SKM-1 (cell line): ENCODE measurements around the gene C22orf15.
"Not testable (repeated sequence)": the region's sequence is repeated elsewhere in the genome, so short reads cannot be mapped to it uniquely, and the experiment has no call there.

Source experiments
- DNase-seq: peaks from one replicate; lab custom pipeline; 2025; ENCODE audit not compliant: unreplicated experiment; lab: John Stamatoyannopoulos, UW

The C22orf15 gene

GRCh38 chr22:23762842-23763578 lies at the start of gene C22orf15:
C22orf15 (plus strand) TSS chr22:23762990; CDS start chr22:23763307, 317 bp downstream.
- no peak for DNase-seq

DNA sequence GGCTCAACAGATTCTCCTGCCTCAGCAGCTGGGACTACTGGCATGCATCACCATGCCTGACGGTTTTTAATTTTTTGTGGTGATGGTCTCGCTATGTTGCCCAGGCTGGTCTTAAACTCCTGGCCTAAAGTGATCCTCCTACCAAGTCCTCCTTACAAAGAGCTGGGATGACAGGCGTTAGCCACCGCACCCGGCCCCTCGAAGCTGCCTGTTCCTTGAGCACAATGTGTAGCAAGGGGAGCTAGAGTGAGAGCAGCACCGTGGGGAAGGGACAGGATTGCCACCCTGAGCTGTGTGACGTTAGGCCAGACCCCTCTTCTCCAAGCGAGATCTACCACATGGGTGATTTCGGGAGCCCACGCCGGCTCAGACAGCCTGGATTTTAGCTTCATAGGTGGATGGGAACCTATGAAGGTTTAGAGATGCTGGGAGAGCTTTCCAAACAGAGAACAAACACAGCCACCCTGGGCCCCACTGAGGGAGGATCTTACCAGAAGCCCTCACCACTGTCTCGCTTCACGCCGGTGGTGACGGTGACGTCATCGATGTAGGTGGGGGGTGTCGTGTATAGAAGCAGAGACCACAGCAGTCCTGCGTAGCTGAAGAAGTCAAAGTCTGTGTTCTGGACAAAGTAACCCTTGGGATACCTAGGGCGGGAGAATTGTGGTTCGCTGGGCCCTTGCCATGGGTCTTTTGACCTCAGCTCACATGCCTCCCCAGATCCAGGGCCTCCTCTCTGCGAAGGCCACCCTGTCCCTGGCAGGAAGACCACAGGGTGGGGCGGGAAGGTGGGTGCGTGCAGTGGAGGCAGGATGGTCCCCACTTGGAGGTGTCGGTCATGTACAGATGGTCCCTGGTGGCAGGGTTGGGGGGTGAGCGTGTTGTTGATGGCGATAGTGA lies 48.8 kb upstream of the C22orf15 start:
- DNase-seq: no peak

DNA sequence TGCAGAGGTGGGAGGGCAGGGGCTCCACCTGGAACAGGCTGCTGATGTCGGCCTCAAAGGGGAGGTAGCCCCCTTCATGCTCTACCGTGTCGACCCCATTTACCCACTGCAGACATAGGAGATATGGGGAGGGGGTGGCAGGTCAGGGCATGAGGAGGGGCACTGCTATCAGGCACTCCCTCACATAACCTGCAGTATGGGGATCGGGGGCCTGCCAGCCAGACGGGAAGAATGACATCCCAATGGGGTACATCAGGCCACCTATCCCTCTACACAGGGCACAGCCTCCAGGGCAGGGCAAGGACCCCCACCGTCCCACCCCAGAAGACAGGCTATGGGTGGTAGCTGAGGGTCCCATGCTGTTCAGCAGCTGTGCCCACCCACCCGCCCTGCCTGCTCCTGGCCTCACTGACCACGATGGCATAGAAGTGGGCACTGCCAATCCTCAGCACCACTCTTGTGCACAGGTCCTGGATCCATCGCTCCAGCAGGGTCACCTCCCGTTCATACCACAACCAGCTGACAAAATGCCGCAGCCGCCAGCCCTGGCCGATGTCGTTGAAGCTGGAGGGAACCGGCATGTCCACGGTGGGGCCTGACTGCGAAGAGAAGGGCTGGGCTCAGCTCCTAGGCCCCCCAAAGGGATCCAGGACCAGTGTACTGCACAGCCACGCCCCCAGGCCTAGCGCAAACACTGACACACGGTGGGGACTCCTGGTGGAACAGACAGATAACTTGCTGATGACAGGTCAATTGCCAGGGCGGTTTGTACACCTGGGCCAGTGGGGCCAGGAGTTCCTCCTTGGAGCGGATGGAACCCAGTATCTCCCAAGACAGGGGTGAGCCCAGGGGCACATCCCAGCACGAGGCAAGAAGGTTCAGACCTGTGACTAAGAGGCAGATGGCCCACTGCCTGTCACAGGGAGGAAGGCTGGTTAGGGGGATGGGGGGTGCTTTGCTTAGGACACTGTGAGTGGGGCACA lies 47.9 kb upstream of the C22orf15 start:
- DNase-seq: no peak

DNA sequence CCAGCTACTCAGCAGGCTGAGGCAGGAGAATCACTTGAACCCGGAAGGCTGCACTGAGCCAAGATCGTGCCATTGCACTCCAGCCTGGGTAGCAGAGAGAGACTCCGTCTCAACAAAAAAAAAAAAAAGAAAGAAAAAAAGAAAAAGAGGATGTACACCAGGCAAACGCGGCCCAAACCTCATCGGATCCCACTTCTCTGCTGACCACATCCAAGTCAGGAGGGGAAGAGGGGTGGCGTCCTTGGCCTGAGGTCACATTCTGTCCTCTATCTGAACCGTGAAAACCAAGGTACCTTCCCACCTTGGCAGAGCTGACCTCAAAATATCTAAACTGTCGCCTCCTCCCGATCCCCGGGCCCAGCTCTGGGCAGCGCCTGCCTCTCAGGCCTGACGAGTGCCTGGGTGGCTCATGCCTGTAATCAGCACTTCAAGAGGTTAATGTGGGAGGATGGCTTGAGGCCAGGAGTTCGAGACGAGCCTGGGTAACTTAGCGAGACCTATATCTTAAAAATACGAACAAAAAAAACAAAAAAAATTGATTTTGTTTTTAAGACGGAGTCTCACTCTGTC lies 46.9 kb upstream of the C22orf15 start:
- DNase-seq: peak; percentile 26

GRCh38 chr22:23716811-23717801 lies 45.7 kb upstream of the C22orf15 start:
- peak; percentile 79 for DNase-seq

GRCh38 chr22:23718371-23719165 lies 44.2 kb upstream of the C22orf15 start:
- DNase-seq: no peak

GRCh38 chr22:23720855-23721254 lies 41.9 kb upstream of the C22orf15 start:
- DNase-seq: no peak

- DNase-seq: no peak
These were observed 40.6 kb upstream of the C22orf15 start for GRCh38 chr22:23722160-23722559.

DNA sequence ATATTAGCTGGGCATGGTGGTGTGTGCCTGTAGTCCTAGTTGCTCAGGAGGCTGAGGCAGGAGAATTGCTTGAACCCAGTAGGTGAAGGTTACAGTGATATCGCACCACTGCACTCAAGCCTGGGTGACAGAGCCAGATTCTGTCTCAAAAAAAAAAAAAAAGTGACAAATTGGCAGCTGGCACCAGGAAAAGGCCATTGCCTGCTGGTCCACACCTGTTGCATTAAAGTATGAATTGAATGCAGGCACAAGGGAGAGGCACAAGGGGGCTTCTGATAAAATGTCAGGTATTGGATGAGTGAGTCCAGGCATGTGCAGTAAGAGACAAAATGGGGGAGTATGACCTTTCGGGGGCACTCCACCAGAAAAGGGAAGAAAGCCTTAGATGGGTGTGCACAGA lies 40.1 kb upstream of the C22orf15 start:
- no peak for DNase-seq

GRCh38 chr22:23728108-23728507 lies 34.7 kb upstream of the C22orf15 start:
- not testable (repeated sequence) for DNase-seq

DNA sequence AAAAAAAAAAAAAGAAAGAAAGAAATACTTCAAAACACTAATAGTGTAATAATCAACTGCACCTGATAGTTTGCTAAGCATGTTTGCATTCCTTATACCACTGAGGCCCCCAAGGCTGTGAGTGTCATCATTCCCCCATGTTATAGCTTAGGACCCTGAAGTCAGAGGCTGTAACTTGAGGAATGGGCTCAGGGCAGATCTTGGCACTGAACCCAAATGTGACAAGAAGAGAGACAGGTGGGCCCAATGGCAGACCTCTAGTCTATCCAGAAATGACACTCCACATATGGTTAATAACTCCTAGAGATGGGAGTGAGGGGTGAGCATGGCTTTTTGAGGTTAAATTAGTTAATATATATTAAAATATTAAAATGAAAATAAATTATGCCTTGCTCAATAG lies 25.1 kb upstream of the C22orf15 start:
- DNase-seq: no peak

DNA sequence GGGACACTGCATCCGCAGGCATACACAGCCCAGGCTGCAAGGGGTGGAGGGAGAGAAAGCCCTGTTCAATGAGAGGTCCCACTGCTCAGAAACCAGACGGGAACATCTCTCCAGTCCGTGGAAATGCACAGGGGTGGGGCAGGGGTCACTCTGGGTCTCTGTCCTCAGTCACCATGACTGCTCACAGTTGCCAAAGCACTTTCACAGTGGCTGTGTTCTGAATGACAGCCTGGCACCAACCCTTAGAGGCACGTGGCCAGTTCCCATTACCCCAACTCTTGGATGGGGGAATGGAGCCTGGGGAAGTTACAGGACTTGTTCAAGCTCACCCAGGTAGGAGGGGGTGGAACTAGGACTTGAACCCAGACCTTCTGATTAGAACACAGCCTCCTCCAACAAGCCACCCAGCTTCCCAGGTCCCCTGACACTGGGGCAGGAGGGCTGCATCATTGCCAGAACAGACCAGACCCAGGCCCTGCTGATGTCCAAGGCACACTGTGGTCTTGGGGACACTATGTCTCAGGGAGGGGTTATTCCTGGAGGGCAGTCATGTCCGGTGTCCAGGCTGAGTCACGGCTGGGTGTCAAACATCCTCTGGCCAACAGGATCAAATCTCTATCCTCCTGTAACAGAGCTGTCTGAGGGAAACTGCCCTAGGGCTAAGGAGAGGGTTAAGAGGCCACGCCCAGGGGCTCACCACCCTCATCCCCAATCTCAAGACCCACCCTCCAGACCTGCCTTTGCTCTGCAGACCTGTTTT lies 20.1 kb upstream of the C22orf15 start:
- no peak for DNase-seq

- no peak for DNase-seq
These were observed 19.5 kb upstream of the C22orf15 start for GRCh38 chr22:23743303-23743705.

GRCh38 chr22:23744001-23744400 lies 18.8 kb upstream of the C22orf15 start:
- DNase-seq: no peak

DNA sequence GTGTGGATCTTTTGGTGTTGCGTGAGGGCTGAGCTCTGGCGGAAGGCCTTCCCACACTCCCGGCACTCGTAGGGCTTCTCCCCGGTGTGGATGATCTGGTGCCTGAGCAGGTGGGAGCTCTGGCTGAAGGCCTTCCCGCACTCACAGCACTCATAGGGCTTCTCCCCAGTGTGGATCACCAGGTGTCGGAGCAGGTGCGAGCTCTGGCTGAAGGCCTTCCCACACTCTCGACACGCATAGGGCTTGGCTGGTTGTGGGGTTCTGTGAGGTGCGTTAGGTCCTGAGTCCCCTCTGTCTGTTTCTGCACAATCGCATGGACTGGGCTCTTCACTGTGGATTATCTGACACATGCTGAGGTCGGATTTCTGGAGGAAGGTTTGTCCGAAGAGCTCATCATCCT lies 18.3 kb upstream of the C22orf15 start:
- DNase-seq: no peak

DNA sequence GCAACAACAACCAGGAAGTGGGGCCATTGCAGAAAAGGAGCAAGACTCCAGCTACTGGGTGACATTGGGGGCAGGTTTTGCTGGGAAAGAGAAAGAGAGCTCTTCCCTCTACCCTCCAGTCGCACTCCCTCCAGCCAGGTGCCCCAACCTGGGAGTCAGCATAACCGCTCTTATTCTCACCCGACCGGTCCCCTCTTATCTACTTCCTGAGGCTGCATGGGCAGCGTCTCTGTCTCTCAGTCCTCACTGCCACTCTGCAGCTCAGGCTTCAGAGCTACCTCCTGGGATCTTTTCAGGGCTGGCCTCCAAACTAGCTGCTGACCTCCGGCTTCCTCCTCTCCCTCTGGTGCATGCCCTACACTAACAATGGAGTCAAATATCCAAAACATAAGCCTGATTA lies 17.0 kb upstream of the C22orf15 start:
- no peak for DNase-seq

GRCh38 chr22:23749841-23750301 lies 12.9 kb upstream of the C22orf15 start:
- DNase-seq: no peak

GRCh38 chr22:23750367-23750713 lies 12.4 kb upstream of the C22orf15 start:
- DNase-seq: no peak
